DMS114 treated with DMSO at 0.1 percent for 48 hours (cell line): ENCODE data around the gene CCDC34.

Source experiments
- DNase-seq: peaks from one replicate; lab custom pipeline; 2025; ENCODE audit not compliant: unreplicated experiment; lab: John Stamatoyannopoulos, UW

CCDC34 gene

GRCh38 chr11:27292637-27293010 lies 70.4 kb downstream of the CCDC34 start:
- DNase-seq, result no peak

- DNase-seq, result no peak
These were observed 70.9 kb downstream of the CCDC34 start for GRCh38 chr11:27291954-27292636.

GRCh38 chr11:27291302-27291889 lies 71.6 kb downstream of the CCDC34 start:
- DNase-seq, result no peak

GRCh38 chr11:27290261-27291050 lies 72.6 kb downstream of the CCDC34 start:
- DNase-seq, result no peak
